GM18868 (cell line): Measurements from ENCODE around the gene CRYBA4.
A peak's percentile ranks its signal among the peaks of the same experiment; 100 is the strongest.

Experiments used
- ATAC-seq: cut with Tn5 transposase; IDR thresholded peaks from one replicate; pipeline ENCODE4 v1.9.1; 2021; ENCODE audit warnings: mild to moderate bottlenecking, moderate library complexity; ENCODE audit not compliant: unreplicated experiment

CRYBA4 gene

GRCh38 chr22:26621663-26622062, at the start of gene CRYBA4:
Gene CRYBA4 (plus strand): TSS chr22:26621963. CDS start chr22:26622597, 634 bp downstream.
- ATAC-seq, result no peak

DNA sequence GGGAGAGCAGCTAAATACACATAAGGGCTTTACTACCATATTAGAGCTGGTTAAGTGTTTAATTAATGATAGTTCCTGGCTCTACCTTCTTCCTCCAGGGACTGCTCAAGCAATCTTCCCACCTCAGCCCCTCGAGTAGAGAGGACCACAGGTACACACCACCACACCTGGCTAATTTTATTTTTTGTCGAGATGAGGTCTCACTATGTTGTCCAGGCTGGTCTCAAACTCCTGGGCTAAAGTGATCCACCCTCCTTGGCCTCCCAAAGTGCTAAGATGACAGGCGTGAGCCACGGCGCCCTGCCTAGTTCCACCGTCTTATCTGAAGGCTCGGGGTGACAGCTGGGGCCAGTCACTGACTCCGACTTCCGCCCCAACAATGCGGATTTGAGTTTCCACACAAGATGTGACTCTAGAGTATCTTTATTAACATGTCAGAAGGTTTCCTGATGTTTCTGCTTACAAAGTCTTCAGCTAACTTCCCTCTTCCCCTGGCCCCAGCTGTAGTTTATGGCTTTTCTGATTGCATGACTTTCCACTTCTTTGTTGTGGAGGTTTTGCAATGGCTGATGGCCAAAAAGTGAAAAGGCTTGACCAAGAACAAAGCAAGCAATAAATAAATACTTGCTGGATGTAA, 48.6 kb upstream of the CRYBA4 start:
- ATAC-seq, result no peak

DNA sequence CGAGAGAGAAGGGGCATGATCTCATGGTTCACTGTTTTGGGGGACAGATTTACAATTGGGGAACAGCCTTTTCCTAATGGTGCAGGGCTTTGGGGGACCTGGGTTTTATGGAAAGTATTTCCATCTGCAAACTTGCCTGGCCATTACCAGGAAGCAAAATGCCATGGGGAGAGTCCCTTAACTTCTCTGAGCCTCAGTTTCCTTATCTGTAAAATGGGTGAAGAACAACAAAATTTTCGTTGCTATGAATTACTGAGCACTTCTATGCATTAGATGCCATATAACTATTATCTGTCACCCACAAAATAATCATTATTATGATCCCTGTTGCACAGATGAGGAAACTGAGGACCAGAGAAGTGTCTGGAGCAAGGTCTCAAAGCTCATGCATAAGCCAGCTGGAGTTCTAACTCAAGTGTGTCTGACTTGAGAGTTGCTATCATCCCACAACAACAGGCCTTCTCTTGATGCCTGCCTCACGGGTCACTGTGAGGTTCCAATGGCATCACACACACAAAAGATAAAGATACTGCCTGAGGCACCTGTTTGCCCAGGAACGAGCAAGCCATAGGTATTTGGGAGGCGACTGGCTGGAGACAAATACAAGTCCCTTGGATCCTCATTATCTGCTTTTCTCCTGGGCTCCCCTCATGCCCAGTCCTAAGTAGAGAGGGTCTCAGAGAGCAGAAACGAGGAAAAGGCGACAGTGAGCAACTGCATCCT, 47.6 kb upstream of the CRYBA4 start:
- ATAC-seq, result no peak

DNA sequence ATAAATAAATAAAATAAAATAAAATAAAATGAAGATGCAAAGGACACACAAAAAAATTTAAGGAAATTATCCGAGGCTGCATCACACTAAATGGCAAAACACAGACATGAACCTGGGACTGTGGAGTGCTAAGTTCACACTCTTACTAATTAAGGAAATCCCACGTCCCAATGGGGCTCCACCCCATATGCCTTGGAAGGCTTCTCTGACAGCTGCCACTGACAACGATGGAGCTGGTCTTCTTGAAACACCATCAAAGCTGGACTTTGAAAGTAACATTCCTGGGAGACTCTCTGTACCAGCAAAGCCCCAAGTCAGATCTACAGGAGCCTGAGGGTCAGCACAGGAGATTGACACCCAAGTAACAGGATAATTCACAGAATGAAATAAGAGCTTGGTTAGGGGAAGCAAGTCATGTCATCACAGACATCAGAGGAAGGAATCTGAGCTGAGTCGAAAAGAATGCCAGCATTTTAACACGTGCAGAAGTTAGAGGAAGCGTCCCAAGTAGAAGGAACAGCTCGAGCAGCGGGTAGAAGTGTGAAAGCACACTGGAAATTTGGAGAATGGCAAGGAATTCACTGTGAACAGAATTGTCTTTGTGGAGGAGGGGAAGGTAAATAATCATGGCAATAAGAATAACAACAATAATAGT, 45.6 kb upstream of the CRYBA4 start:
- no peak for ATAC-seq

DNA sequence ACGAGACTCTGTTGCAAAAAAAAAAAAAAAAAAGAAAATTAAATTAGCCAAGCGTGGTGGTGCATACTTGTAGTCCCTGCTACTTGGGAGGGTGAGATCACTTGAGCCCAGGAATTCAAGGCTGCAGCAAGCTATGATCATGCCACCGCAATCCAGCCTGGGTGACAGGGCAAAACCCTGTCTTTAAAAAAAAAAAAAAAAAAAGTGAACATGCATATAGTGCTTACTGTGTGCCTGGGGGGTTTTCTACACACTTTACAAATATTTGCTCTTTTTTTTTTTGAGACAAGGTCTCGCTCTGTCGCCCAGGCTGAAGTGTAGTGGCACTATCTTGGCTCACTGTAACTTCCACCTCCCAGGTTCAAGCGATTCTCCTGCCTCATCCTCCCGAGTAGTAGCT, 44.7 kb upstream of the CRYBA4 start:
- no peak for ATAC-seq

GRCh38 chr22:26579331-26579886, 42.4 kb upstream of the CRYBA4 start:
- peak; percentile 69 for ATAC-seq

- ATAC-seq, result no peak
Measured at GRCh38 chr22:26580240-26580962, 41.4 kb upstream of the CRYBA4 start.

DNA sequence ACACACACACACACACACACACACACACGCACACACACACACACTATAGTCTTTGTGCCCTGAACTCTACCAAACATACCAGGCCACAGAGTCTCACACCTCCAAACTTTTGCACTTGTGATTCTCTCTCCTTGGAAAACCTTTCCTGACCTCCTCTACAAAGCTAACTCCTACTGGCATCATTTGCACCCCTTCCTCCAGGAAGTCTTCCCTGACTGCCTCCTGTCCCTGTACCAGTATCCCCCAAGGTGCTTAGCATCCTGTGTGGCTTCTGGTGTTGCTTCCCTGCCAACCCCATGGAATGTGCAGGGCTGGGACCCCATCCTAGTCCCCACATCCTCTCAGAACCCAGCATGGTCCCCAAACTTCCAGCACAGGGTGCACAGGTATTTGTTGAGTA, 40.7 kb upstream of the CRYBA4 start:
- no peak for ATAC-seq

- no peak for ATAC-seq
Measured at GRCh38 chr22:26581633-26582168, 40.1 kb upstream of the CRYBA4 start.

DNA sequence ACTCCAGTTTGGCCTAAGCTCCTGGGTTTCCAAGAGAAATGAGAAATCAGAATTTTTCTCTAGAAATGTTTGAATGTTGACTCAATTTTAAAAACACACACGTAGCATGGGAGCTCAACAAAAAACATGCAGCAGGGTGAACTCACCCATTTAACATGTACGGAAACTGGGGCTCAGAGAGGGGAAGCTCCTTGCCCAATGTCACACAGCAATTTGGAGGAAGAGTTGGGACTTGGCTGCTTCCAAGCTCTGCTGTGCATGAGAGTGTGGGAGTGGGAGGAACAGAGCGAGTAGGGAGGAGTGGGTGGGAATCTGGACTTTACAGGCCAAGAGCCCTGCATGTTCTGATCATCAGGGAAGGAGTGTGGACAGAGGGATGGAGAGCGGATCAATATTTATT, 37.8 kb upstream of the CRYBA4 start:
- ATAC-seq, result no peak

DNA sequence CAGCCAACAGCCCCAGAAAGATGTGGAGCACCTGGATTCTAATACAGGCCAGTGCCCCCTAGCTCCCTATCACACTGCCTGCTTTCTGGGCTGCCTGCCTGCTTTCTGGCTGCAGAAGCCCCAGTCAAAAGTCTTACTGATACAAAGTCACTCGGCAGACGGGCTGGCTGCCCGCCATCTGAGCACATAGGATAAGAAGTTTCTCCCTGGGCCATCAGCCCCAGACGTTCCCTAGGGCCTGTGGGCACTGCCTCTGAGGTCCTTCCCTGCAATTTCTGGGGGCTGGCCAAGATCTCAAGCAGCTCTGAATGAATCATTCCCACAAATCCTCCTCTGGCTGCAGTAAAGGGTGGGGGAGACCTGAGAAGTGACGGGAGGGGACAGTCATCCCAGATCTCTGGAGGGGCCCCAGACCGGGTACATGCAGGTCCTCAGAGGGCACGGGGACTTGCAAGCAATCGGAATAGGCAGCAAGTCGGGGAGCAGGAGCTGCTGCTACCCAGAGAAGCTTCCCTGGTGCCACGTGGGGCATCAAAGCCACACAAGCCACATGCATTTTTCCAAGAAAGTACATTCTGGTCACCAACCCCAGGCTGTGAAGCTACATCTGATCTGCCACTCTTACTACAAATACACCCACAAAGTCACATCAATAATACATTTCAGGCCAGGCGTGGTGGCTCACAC, 36.5 kb upstream of the CRYBA4 start:
- no peak for ATAC-seq

DNA sequence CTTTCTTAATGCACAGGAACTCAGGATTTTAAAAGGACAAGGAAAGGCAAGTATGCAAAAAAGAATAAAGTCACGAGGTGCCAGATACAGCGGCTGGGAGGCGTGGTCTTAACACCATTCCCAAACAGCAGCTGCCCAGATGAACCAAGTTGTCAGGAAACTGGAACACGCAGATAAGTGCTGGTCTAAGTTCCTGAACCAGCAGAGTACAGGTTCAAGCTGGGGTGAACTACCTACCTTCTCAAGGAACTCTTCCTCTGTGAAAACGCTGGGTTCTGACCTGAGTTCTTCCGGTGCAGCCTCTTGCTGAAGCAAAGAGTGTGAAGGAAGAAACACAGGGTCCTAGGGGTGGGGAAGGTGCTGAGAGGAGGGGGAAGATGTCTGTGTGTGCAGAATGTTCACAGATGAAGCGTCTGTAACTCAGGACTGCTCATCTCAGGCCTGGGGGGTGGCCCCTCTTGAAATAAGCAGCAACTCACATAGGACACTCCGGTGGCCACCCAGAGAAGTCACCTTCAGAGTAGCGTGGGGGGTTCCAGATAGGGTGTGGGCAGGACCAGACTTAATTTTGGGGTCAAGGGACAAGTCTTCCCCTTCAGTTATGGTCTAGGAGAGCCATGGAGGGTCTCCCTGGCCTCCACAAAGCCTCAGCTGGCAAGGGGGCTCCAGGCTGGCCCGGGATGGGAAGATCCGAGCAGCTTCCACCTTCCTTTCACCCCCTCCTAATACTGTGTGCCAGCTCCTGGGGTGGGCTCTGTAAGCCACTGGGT, 35.0 kb upstream of the CRYBA4 start:
- no peak for ATAC-seq

- no peak for ATAC-seq
Measured at GRCh38 chr22:26587991-26588613, 33.7 kb upstream of the CRYBA4 start.

DNA sequence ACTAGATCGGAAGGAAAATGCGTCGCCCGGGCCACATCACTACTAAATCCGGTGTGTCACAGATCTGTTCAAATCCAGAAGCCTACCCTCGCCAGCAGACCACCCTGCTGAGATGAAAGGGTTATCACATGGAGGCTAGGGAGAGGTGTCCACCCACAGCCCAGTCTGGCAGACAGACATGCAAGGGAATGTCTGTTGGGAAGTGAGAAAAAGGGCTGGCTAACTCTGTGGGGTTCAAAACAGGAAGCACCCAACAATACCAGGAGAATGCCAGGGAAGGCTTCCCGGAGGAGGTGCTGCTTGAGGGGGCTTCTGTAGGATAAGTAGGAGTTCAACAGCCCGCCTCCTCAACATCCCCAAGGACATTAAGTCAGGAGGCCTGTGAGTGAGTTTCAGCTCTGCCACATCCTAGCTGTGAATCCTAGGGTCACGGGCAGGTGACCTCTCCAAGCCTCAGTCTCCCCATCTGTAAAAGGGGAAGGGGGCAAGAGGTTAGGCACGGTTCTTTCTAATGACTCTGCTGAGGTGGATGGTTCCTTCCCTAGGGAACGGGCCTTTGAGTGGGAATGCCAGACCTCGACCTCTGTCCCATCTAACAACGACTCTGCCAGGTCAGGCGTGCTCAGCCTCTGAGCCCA, 32.9 kb upstream of the CRYBA4 start:
- ATAC-seq, result no peak

GRCh38 chr22:26589367-26589844, 32.4 kb upstream of the CRYBA4 start:
- peak; percentile 20 for ATAC-seq

GRCh38 chr22:26589845-26590736, 31.7 kb upstream of the CRYBA4 start, which contains the start of gene TPST2:
Gene TPST2 (minus strand): TSS chr22:26590132. CDS start chr22:26541630, 48,502 bp downstream.
- peak; percentile 71 for ATAC-seq

DNA sequence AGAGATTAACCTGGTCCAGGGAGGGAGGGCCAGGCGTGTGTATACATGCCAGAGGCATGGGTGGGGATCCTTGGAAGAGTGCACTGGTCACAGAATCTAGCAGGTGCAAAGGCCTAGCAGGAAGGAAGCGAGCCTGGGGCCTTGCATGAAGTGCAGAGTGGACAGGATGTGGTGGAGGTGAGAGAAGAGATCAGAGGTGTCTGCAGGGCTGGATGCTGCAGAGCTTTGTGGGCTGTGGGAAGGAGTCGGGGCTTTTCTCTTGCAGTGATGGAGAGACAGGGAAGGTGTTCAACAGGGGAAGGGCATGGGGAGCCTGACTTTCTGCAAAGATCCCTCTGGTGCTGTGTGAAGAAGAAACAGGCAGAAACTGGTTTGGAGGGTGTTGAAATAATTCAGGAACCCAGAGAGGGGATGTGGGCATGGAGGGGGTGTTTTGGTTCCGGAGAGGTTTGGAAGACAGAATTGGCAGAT, 29.3 kb upstream of the CRYBA4 start:
- ATAC-seq, result no peak
